MM.1S (cell line): Measurements from ENCODE around the gene CDH4.

Experiments used
- DNase-seq: peaks from one replicate; pipeline ENCODE4 v3.0.0-alpha.2; 2015
- H2AFZ ChIP-seq: fragments of 300-600 bp; sonication (generic); 2 replicates; pipeline ENCODE4 v1.6.0; 2016; ENCODE audit warnings: antibody characterized with exemption, low read length
- H3F3A ChIP-seq: fragments of 300-600 bp; sonication (generic); 2 replicates; pipeline ENCODE4 v1.6.1; 2016; ENCODE audit warnings: mild to moderate bottlenecking, antibody characterized with exemption, low read length, moderate library complexity, mixed read lengths; ENCODE audit not compliant: insufficient read depth
- H3K27ac ChIP-seq: fragments of 300-600 bp; sonication (generic); 2 replicates; pipeline ENCODE4 v1.5.1; 2016; ENCODE audit warnings: mild to moderate bottlenecking, low read length
- H3K27me3 ChIP-seq: fragments of 300-600 bp; sonication (generic); replicated peaks from 2 replicates; pipeline ENCODE4 v1.6.0; 2016; ENCODE audit warnings: low read length; ENCODE audit not compliant: insufficient read depth
- H3K36me3 ChIP-seq: fragments of 300-600 bp; sonication (generic); replicated peaks from 2 replicates; pipeline ENCODE4 v1.6.1; 2016; ENCODE audit warnings: mild to moderate bottlenecking, low read length, mixed read lengths; ENCODE audit not compliant: insufficient read depth
- H3K4me1 ChIP-seq: fragments of 300-600 bp; sonication (generic); 2 replicates; pipeline ENCODE4 v1.6.1; 2016; ENCODE audit warnings: low read length, mixed read lengths
- H3K4me2 ChIP-seq: fragments of 300-600 bp; sonication (generic); 2 replicates; pipeline ENCODE4 v1.6.0; 2016; ENCODE audit warnings: low read depth, low read length
- H3K4me3 ChIP-seq: fragments of 300-600 bp; sonication (generic); 2 replicates; pipeline ENCODE4 v1.5.1; 2016; ENCODE audit warnings: low read length, mixed read lengths
- H3K79me2 ChIP-seq: fragments of 300-600 bp; sonication (generic); 2 replicates; pipeline ENCODE4 v1.6.1; 2016; ENCODE audit warnings: mixed run types, low read length, mixed read lengths
- H3K9ac ChIP-seq: fragments of 300-600 bp; sonication (generic); 2 replicates; pipeline ENCODE4 v1.6.1; 2016; ENCODE audit warnings: low read length, mixed read lengths
- H3K9me2 ChIP-seq: fragments of 300-600 bp; sonication (generic); replicated peaks from 2 replicates; pipeline ENCODE4 v1.6.1; 2016; ENCODE audit warnings: mild to moderate bottlenecking, low read length, mixed read lengths; ENCODE audit not compliant: insufficient read depth
- H3K9me3 ChIP-seq: fragments of 300-600 bp; sonication (generic); replicated peaks from 2 replicates; pipeline ENCODE4 v1.6.1; 2016; ENCODE audit warnings: mild to moderate bottlenecking, low read length, mixed read lengths; ENCODE audit not compliant: insufficient read depth
- H4K20me1 ChIP-seq: fragments of 300-600 bp; sonication (generic); 2 replicates; pipeline ENCODE4 v1.6.1; 2016; ENCODE audit warnings: mild to moderate bottlenecking, low read length, moderate library complexity, mixed read lengths; ENCODE audit not compliant: insufficient read depth
- EZH2 ChIP-seq: fragments of 300-600 bp; sonication (generic); optimal IDR thresholded peaks from 2 replicates; pipeline ENCODE3; 2017; ENCODE audit warnings: low read depth, mild to moderate bottlenecking, antibody characterized with exemption, low read length, mixed read lengths
- EZH2phosphoT487 ChIP-seq: fragments of 300-600 bp; sonication (generic); IDR thresholded peaks from 2 replicates; pipeline ENCODE4 v1.6.1; 2018; ENCODE audit warnings: antibody characterized with exemption, low read length
- TF ChIP-seq, protein P1 (sequence below): fragments of 300-600 bp; sonication (generic); IDR thresholded peaks from 2 replicates; pipeline ENCODE4 v1.5.1; 2016; ENCODE audit warnings: antibody characterized with exemption, low read length, mixed read lengths

CDH4 gene

DNA sequence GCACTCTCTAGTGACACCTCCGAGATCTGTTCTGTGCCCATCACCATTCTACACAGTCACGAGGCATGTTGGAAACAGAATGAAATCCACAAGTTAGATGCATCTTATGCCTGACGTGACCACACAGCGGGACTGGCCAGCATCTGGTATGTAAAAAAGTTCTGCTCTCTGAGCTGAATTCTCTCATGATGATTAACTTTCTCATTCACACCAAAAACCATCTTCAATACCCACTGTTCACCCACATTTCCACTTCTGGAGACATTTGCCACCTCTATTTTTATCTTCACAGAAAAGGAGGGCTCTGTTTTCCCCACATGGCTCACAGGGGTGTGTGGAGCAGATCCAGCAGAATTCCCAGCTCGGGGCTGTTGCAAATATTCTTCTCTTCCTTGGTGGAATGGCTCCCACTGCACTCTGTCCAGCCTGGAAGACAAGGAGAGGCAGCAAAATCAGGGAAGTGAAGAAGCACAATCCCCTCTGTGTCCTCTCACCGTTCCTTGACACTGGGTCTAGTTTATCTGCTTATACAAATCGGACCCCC, 510.2 kb downstream of the CDH4 start:
- H3K79me2 ChIP-seq: no peaks in the 10 kb centered on the region
- DNase-seq: no peak
- no peak overlapping the region for H3K27ac ChIP-seq
- no peaks in the 10 kb centered on the region for H3K9me2 ChIP-seq
- H3K9me3 ChIP-seq: no peaks in the 10 kb centered on the region
- H3K4me3 ChIP-seq: no peak overlapping the region
- H3K27me3 ChIP-seq: peaks cover 86% of the 10 kb centered on the region
- no peaks in the 10 kb centered on the region for H4K20me1 ChIP-seq
- H3K9ac ChIP-seq: no peak overlapping the region
- H3F3A ChIP-seq: no peaks in the 10 kb centered on the region
- H2AFZ ChIP-seq: no peak overlapping the region
- no peaks in the 10 kb centered on the region for H3K4me1 ChIP-seq
- H3K36me3 ChIP-seq: no peaks in the 10 kb centered on the region
- TF ChIP-seq EZH2 (no peak), EZH2phosphoT487 (no peak)
- TF ChIP-seq, protein P1, sequence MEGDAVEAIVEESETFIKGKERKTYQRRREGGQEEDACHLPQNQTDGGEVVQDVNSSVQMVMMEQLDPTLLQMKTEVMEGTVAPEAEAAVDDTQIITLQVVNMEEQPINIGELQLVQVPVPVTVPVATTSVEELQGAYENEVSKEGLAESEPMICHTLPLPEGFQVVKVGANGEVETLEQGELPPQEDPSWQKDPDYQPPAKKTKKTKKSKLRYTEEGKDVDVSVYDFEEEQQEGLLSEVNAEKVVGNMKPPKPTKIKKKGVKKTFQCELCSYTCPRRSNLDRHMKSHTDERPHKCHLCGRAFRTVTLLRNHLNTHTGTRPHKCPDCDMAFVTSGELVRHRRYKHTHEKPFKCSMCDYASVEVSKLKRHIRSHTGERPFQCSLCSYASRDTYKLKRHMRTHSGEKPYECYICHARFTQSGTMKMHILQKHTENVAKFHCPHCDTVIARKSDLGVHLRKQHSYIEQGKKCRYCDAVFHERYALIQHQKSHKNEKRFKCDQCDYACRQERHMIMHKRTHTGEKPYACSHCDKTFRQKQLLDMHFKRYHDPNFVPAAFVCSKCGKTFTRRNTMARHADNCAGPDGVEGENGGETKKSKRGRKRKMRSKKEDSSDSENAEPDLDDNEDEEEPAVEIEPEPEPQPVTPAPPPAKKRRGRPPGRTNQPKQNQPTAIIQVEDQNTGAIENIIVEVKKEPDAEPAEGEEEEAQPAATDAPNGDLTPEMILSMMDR: no peak
- no peak overlapping the region for H3K4me2 ChIP-seq

DNA sequence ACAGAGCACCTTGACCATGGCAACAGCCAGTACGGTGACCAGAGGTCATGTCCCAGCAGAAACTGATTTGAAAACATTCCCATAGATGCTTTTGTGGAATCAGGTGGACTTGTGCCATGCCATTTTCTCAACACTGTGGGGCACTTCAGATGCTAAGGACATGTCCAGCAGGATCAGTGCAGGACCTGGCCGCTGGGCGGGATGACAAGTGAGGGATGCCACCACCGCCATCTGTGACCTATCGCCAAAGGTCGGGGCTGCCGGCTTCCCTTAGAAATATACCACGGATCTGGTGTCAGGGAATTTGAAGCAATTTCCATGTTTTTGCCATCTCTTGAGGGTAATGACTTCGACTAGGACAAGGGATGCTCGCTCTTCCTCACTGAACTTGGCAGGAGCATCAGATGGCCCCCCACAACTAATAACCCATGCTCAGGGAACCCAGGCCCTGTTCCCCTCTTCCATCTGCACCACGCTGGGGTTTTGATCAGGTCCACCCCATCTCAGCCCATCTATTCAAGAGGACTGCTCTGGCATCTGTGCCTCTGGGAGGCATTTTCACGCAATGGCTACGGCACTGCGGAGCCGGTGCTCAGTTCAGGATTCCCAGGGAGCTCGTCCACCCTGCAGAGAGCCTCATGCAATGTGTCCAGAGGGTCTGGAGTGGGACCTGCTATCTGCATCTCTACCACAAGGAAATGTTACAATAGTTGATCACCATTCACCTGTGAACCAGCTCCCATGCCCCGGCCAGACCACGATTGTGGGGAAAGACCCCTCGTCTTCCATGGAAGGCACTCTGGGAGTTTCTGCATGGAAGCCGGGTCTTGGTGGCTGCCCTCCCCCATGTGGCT, 511.1 kb downstream of the CDH4 start:
- no peaks in the 10 kb centered on the region for H4K20me1 ChIP-seq
- no peak for DNase-seq
- TF ChIP-seq EZH2 (no peak), EZH2phosphoT487 (no peak)
- TF ChIP-seq, protein P1: no peak
- H3F3A ChIP-seq: no peaks in the 10 kb centered on the region
- no peaks in the 10 kb centered on the region for H3K9me3 ChIP-seq
- H3K79me2 ChIP-seq: no peaks in the 10 kb centered on the region
- no peak overlapping the region for H2AFZ ChIP-seq
- no peaks in the 10 kb centered on the region for H3K4me1 ChIP-seq
- no peaks in the 10 kb centered on the region for H3K9me2 ChIP-seq
- no peaks in the 10 kb centered on the region for H3K36me3 ChIP-seq
- H3K9ac ChIP-seq: no peak overlapping the region
- peaks cover 94% of the 10 kb centered on the region for H3K27me3 ChIP-seq
- H3K4me3 ChIP-seq: no peak overlapping the region
- no peak overlapping the region for H3K4me2 ChIP-seq
- no peak overlapping the region for H3K27ac ChIP-seq

DNA sequence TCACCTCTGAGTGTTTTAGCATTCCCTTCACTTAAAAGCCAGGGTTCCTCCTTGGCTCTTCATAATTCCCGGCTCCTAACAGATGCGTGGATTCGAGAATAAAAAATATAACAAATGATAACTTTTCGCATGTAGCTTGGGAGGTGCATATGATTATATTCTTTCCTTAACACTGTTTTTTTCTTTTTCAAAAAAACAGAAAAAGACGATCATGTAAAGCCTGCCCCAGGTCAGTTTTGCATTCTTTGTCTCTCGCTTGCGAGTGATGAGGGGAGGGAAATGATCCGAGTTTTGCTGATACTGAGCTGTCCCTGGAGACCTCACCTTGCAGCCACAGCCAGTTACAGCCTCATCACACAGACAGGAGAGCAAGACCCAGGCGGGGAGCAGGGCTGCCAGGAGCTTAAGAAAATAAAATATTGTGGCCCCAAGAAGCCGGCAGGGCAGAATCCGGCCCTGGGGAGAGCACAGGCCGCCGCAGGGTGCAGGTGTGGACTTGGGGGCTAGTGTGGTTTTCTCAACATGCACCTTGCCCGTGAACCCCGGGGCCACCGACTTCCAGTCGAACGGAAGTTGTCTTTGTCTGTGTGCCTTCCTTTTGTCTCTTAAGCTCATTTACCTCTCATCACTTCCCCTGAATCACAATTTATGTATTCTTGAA, 511.8 kb downstream of the CDH4 start:
- Histone ChIP-seq H3F3A (no peaks in the 10 kb centered on the region), H3K79me2 (no peaks in the 10 kb centered on the region), H3K4me3 (no peak overlapping the region), H3K4me2 (no peak overlapping the region), H3K27me3 (peaks cover 97% of the 10 kb centered on the region), H2AFZ (no peak overlapping the region), H3K9ac (no peak overlapping the region), H3K36me3 (no peaks in the 10 kb centered on the region), H4K20me1 (no peaks in the 10 kb centered on the region), H3K9me3 (no peaks in the 10 kb centered on the region), H3K4me1 (no peaks in the 10 kb centered on the region), H3K27ac (no peak overlapping the region), H3K9me2 (no peaks in the 10 kb centered on the region)
- no peak for DNase-seq
- TF ChIP-seq EZH2 (no peak), EZH2phosphoT487 (no peak)
- TF ChIP-seq, protein P1: no peak
